Adrenal gland (tissue), 5 donors: ENCODE results near the gene LRRC56.

Source experiments
- CTCF ChIP-seq, 6 experiments: fragments of 450-650 bp in 4 of 6; fragments of 200-600 bp in 2 of 6; sonication (generic) in 1 of 6; IDR thresholded peaks; 1 replicate in 5 of 6; 2 replicates in 1 of 6; pipeline versions ENCODE4 v1.5.1 to v1.8.0; 2016 to 2021; ENCODE audit warnings: antibody characterized with exemption in 6 of 6, mild to moderate bottlenecking in 2 of 6, moderate library complexity in 1 of 6
- POLR2A ChIP-seq, 2 donors: fragments of 450-650 bp; IDR thresholded peaks; one replicate each; pipeline ENCODE4 v1.6.1; 2017; ENCODE audit warnings: antibody characterized with exemption in 2 of 2, mild to moderate bottlenecking in 2 of 2, moderate library complexity in 1 of 2
- donor health status: DM: no; HTN: no; CAD: no.

GRCh38 chr11:559020-559620 lies 21.8 kb downstream of the LRRC56 start:
- no peak for TF ChIP-seq CTCF (IDR thresholded peaks at IDR 0.05)
- TF ChIP-seq POLR2A (IDR thresholded peaks at IDR 0.05), result no peak
